NCI-H146 treated with DMSO at 0.1 percent for 48 hours (cell line): ENCODE data around the gene PDE4A.
"Not testable (repeated sequence)": the region's sequence is repeated elsewhere in the genome, so short reads cannot be mapped to it uniquely, and the experiment has no call there.

Source experiments
- DNase-seq: peaks from one replicate; lab custom pipeline; 2025; ENCODE audit not compliant: unreplicated experiment; lab: John Stamatoyannopoulos, UW

Gene PDE4A

DNA sequence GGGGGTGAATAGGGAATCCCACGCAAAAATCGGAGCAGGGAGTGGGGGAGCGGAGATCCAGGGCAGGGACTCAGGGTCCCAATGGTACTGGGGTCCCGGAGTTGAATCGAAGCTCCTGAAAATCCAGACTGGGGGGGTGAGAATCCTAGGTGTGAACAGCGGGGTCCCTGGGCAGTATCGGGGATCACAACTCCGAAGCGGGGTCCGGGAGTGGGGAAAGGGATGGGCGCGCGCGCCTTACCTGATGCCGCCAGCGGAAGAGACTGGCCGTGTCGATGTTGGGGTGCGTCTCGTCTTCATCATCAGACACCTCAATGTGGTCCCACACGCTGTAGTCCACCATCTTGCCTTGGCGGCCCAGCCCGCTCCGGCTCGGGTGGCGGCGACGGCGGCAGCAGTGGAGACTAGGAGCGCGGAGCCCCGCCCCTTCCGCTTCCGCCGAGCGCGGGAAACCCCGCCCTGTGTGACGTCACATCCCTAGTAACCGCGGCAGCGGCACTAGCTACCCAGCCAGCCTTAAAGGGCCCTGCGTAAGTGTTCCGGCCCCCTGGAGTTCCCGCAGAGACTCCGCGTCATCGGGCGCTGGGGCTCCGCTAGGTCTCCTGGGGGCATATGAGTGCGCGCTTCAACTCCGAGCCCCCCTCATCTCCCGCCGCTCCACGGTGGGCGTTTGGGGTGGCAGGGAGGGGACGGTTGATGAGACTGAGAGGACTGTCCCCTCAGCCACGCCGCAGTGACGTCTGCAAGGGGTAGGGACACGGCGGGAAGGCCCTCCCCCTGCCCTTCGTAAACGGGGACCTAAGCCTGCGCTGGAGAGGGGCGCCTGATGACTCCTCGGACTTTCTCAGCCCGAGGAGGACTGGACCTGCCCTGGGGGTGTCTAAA, 17.0 kb upstream of the PDE4A start, which contains the start of gene CDC37:
Gene CDC37 (minus strand): TSS at position 406 of the 885 bp plus-strand sequence. CDS start 63 bp downstream, at position 343.
- DNase-seq: peak; percentile 90

DNA sequence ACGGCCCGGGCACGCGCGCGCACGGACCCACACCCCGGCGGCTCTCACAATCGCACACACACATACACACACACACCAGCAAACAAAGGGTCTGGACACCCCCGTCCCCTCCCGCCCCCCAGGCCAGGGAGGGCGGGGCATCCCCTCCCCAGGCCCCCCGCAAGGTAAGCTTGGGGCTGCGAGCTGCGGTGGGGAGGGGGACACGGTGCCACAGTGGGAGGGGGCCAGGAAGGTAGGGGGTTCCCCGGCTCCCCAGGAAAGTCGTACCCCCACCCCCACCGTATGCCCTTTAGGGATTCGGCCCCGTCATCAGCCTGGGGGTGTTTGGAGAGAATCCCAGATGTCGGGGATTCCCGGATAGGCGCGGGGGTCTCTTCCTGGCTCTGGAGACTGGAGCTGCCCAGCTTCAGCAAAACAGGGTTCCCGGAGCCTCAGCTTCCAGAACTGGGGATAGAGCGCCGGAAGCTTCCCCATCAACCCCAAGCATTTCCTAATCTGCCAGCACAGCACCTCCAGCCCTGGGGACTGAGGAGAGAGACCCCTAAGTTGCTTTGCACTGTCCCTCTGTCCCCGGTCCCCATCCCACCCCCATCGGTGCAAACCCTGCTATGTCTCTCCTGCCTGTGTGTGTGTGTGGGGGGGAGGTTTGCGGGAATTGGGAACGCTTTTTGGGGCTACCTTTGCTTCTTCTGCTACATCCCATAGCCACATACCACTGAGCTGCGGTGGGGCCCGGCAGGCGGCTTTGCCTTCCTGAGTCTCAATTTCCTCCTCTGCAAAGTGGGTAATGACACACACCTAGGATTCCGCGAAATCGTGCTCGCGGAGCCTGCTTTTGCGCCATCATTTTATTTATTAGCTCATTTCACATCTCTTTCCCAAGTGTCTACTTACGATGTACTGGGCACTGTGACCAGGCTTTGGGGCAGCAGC, 15.2 kb upstream of the PDE4A start:
- no peak for DNase-seq

DNA sequence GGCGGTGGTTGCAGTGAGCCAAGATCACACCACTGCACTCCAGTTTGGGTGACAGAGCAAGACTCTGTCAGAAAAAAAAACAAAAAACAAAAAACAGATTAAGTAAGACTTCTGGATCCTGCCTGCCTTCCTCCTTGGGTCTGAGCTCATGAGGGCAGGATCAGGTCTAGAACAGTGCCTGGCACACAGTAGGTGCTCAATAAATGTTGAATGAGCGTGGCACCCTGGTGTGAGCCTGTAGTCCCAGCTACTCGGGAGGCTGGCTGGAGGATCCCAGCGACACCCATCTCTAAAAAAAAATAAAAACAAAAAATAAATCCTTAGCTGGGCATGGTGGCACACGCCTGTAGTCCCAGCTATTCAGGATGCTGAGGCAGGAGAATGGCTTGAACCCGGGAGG, 14.1 kb upstream of the PDE4A start:
- no peak for DNase-seq

DNA sequence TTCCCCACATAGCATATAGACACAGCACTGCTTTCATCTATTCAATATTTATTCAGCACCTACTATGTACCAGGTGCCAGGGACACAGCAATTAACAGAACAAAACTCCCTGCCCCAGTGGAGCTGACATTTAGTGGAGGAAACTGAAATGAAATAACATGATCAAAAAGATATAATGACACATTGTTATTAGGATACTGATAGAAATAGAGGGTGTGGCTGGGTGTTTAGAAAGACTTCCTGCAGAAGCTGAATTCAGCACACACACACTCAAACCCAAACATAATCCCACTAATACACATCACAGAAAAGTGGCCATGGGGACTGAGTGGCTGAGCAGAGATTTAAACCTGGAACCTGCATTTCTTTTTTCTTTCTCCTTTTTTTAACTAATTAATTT, 13.2 kb upstream of the PDE4A start:
- DNase-seq: no peak

DNA sequence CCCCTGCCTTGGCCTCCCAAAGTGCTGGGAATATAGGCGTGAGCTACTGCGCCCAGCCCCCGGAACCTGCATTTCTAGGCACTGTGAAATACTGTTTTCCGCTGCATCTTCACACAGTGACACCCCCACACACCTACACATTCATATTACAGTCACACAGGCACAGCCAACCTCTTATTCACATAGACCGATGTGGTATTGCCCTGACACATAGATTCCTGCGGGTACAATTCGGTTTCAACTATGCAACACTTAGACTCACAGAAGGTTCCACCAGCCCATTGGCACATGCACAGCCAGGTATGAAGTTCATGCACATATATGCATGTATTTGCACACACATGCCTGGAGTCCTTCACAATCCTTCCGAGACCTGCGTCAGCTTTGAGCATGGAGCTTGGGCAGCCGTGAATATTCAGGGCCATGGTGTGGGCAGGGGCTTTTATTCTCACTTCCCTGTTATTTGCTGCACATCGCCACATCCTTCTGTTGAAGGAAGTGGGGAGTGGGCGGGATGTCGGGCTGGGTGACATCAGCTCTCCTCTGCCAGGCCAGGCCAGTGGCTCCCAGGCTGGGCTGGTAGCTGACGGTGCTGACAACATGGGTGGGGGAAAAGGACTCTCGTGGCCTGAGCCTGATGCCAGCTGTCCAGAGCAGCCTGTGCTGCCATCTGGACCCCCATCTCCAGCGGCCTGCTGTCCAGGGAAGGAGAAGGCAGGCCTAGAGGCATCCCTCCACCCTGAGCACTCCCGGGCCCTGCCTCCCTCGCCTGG, 11.6 kb upstream of the PDE4A start:
- no peak for DNase-seq

DNA sequence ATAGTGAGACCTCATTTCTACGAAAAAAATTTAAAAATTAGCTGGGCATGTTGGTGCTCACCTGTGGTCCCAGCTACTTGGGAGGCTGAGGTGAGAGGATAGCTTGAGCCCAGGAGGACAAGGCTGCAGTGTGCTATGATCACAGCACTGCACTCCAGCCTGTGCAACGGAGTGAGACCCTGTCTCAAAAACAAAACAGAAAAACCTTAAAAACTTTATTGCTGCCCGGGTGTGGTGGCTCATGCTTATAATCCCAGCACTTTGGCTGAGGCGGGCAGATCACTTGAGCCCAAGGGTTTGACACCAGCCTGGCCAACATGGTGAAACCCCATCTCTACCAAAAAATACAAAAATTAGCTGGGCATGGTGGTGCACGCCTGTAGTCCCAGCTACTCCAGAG, 9.1 kb upstream of the PDE4A start:
- DNase-seq: not testable (repeated sequence)

DNA sequence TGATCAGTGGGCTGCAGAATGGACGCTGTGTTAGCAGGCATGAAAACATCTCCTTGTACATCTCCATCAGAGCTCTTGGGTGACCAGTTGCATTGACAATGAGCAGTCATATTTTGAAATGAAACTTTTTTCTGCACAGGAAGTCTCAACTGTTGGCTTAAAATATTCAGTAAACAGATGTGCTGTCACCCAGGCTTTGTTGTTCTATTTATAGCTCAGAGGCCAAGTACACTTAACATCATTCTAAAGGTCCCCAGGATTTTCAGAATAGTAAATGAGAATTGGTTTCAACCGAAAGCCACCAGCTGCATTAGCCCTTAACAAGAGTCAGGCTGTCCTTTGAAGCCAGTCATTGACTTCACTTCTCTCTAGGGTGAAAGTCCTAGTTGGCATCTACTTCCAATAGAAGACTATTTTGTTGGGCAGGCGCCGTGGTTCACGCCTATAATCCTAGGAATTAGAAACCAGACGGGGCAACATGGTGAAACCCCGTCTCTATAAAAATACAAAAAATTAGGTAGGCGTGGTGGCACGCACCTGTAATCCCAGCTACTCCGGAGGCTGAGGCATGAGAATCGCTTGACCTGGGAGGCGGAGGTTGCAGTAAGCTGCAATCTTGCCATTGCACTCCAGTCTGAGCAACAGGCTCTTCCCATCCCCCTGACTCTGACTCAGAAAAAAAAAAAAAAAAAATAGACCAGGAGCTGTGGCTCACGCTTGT, 7.9 kb upstream of the PDE4A start:
- no peak for DNase-seq

DNA sequence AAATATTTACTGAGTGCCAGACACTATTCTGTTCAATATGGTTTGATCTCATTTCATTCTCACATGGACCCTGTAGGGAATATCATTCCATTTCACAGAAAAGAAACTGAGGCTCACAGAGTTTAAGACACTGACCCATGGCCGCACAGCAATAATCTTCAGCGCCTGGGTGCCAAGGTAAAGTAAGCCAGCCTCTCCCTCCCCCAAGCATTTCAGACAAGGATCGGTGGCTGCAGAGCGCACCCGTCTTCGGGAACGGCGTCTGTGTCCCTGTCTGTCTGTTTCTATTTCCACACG, 4.3 kb upstream of the PDE4A start:
- no peak for DNase-seq

DNA sequence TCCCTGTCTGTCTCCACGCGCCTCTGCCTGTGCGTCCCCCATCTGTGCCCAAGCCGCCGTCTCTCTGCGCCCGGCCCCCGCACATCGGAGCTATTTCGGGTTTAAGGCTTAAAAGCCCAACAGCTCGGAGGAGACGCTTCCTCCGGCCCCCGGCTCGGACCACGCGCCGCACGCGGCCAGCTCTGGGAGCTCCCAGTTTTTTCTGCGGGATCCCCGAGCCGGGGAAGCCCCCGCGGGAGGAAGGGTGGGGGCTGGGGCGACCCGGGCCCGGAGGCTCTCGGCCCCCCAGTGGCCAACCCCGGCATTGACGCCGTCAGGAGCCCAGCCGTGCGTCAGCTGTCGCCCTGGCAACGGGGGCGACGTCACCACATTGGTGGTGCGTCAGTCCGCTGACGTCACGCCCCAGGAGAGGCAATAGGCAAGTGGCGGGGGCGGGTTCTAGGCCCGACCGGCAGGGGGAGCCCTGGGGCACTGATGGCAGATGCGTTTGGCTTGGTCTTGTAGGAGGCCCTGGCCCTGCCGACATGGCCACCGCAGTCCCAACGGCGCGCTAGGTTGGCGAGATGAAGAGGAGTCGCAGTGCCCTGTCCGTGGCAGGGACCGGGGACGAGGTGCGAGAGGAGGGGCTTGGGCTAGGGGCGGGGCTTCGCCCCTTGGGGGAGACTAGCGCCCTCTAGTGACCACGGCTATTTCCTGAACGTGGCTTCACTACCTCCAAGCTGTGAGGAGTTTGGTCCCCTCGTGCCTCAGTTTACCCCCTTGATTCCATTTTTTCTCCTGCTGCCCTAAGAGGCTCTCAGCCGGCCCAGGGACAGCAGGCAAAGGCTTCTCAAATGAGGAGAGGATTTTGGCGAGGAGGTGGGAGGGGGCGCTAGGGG, 3.7 kb upstream of the PDE4A start:
- peak; percentile 91 for DNase-seq

DNA sequence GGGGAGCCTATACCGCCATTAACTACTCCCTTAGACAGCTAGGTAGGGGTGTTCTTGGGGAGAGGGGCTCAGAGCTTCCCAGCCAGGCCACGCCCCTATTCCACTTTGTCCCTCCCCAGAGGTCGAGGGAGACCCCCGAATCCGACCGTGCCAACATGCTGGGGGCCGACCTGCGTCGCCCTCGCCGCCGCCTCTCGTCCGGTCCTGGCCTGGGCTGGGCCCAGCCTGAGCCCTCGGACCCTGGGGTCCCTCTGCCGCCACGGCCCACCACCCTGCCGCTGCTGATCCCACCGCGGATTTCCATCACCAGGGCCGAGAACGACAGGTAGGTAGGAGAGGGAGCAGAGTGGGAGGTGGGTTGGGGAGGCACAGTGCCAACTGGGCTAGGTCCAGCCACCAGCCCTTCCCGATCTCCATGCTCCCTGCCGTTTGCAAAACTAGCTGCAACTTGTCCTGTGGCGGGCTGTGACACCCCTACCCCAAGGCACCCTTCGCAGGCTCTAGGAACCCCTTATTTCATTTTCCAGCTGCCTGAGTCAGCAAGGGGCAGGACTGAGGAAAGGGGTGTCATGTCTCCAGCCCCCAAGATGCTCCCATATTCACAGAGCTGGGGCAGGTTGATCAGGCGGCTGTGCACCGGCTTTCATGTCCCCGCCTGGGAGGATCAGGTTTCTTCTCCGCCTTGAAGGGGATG, 2.6 kb upstream of the PDE4A start:
- DNase-seq: no peak

DNA sequence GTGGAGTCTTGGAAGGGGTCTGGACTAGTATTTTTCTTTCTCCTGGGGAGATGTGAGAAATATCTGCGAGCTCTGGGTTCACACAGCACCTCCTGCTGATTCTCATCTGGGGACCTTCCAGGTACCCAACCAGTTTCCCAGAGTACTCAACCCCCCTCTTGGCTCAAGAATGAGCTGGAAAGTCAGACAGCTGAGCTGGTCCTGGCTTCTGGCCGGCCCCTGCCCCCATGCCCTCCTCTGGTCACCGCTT, 2.2 kb upstream of the PDE4A start:
- DNase-seq: no peak

DNA sequence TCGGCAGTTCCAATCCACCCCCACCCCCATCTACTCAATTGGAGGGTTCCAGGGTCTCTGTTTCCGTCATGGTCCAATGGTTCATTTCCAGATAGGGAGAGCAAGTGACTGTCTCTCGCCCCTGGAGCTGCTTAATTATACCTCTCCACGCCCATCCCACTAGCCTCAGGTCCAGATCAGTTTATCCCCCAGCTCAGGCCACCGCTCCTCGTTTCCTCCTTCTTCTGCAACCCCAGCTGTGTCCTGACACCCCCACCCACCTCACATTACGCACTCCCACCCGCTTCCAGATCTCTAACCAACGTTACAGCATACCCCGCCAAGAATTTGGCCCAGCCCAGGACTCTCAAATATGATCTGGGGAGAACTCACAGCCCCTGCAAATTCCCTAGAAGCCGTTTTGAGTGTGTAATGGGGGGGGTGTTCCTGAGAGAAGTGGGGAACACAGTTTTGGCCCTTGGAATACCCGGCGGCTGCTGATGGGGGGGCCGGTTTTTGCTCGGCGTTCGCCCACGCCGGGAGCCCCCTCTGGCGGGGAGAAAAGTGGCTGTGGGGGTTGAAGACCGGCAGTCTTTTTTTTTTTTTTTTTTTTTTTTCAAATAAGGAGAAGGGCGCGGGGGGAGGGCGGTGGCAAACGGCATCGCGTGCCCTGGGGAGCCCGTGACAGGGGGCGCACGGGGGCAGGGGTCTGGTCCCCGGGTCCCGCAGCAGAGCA, 1.7 kb upstream of the PDE4A start:
- DNase-seq: peak; percentile 48

DNA sequence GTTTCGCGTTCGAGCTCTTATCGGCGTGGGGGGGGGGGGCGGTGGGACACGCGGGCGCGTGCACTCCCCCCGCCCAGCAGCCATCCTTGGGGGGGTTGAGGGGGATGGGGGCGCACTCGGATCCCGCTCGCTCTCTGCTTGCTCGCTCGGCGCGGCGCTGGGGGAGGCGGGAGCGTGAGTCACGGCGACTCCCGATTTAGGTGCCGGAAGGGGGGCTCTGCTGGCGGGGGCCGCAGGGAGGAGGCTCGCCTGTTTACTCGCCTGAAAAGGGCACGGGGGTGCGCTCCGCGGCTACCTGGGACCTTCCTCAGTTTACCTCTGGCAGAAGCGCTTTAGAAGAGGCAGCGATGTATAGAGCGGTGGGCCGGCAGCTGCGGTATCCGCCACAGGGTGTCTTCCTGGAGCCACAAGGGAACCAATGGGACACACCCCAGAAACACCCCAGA, 1.1 kb upstream of the PDE4A start:
- DNase-seq: no peak

DNA sequence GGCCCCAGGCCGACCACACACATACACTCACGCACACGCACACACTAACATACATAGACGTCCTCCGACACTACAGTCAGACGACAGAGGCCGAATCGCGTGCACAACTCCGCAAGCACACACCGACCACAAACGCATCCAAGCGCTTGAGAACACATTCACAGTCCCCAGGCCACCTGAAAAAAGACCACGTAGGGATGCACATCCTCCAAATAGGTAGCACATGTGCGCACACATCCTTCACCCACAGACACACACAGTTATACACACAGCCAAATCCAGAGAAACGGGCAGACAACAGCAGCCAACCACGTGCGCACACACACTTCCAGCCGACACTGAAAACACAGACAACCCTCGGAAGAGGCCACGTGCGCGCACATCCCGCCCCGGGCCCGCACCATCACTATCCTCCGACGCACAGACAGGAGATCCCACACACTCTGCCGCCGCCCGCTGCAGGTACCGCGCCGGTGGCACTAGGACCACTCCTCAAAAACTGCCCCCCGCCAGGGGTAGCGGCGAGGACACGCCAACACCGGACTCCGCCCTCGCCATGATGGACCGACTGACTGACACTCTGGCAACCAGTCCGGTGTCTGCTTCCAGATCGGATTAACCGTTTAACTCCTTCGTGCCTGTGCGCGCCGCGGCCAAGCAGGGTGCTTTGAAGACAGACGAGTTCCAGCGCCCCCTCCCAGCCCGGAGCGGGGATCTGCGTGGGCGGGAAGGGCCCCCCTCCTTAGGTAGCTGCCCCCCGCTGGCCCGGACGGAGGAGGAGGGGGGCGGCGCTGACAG, 493 bp upstream of the PDE4A start:
- DNase-seq: peak; percentile 84

DNA sequence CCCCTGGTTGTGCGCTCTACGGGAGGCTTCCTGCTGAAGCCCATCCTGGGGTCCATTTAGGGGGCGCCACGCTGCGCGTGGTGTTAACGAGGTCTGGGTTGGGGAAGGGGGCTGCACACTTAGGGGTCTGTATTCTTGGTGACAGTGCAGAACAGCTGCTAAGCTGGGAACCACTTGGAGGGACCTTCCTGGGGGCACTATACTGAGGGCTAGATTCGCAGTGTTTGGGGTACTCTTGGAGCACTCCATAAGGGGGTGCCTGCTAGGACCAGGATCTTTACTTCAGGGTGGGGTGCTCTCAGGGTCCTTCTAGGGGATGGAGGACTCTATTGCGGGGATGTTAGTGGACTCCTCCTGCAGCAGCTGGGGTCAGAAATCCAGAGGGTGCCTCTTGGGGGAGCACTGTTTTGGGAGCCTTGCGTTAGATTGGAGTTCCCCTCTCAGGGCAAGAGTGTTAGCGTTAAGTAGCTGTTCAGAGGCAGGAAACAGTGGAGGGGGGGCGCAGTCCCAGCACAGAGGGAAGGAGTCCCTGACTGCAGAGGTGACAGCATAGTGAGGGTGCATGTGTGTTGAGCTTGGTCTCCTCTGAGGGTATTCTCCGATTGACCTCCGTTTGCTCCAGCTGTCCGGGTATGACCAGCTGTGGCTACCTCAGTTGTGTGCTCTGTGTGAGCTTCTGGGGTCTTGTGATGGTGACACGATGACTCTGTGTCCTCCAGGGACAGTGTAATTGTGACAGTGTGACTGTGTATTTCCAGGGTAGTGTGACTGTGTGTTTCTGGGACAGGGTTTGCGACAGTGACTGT, 1.1 kb downstream of the PDE4A start:
- DNase-seq: no peak

DNA sequence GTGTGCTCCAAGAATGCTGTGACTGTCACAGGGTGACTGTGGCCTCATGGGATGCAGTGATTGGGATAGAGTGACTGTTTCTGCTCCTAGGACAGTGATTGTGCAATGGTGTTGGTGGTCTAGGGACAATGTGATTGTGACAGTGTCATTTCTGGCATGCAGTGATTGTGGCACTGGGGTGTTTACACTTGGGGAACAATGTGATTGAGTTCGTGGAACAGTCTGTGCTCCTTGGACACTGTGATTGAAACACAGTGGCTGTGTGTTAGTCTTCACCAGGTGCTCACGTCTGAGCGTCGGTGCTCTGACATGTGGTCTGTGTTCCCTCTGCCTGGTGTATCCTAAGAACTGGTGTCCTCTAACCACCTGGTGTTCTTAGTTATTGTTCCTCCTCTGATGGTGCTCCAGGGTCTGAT, 1.7 kb downstream of the PDE4A start:
- DNase-seq: no peak

DNA sequence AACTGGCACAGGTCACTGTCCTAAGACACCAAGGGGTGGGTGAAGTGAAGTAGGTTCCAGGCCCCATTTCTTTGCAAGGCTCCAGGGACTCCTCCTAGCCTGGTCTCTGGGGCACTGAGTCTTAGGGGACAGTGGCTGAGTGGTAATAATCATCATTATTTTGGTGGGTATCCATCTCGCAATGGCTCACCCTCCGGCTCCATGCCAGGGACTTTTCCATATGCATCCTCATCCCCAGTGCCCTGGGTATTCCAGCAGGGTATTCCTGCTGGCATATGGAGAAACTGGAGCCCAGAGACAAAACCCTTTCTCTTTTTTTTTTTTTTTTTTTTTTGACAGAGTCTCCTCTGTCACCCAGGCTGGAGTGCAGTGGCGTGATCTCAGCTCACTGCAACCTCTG, 2.5 kb downstream of the PDE4A start:
- no peak for DNase-seq
